GM19035 (cell line): ENCODE measurements around the gene MYOC.
A peak's percentile ranks its signal among the peaks of the same experiment; 100 is the strongest.
"Not testable (repeated sequence)": the region's sequence is repeated elsewhere in the genome, so short reads cannot be mapped to it uniquely, and the experiment has no call there.

Experiments used
- ATAC-seq: cut with Tn5 transposase; IDR thresholded peaks from one replicate; pipeline ENCODE4 v1.9.1; 2021; ENCODE audit not compliant: unreplicated experiment

The MYOC gene

GRCh38 chr1:171654201-171654941, 1.9 kb upstream of the MYOC start:
- ATAC-seq: no peak

GRCh38 chr1:171653796-171654195, 1.3 kb upstream of the MYOC start:
- ATAC-seq: no peak

GRCh38 chr1:171646249-171646560, 6.3 kb downstream of the MYOC start:
- ATAC-seq: no peak

DNA sequence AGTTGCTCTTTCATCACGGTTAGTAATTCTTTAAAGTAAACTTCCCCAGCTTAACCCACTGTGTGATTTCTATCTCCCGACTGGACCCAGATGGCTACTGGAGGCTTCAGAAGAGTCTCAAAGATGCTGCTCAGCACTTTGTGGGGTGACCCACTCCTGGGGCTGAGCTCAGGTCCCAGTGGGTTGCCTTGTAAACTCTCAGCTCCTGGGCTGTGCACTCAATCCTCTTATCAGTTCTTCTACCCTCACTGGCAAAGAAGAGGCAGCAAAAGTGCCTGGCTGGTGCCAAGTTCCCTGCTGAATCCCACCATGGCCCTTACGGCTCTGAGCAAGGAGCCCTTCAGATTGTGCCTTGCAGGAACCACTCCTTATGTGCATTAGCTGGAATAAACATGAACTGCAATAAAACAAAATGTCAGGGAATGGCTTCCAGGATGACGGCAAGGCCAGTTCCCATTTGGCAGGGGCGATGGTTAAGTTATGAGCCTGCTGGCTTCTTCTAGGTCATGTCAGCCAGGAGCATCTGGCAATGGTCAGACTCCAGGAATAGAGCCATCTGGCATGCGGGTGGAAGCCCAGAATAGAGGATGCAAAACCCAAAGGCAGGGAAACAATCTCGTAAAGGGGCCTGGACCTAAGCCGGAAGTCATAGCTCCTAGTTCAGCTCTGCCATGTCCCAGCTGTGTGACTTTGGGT, 6.8 kb downstream of the MYOC start:
- no peak for ATAC-seq

GRCh38 chr1:171644805-171645483, 7.5 kb downstream of the MYOC start:
- ATAC-seq: peak; percentile 71

DNA sequence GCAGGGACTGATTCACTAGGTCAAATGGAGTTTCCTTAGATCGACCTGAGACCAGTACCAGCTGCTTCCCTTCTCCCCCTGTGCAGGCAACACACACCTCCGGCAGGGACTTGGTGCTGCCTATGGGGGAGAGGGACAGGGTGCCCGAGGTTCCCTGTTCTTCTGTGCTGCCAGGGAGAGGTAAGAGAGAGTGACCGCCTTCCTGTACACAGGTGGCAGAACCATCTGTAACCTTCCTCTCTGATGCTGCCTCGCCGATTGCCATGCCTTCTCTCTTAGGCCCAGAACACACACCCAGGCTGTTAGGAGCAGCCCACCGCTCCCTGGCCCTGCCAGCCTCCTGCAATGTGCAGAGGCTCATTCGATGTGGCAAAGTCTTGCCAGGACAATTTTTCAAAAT, 9.3 kb downstream of the MYOC start:
- ATAC-seq: no peak

DNA sequence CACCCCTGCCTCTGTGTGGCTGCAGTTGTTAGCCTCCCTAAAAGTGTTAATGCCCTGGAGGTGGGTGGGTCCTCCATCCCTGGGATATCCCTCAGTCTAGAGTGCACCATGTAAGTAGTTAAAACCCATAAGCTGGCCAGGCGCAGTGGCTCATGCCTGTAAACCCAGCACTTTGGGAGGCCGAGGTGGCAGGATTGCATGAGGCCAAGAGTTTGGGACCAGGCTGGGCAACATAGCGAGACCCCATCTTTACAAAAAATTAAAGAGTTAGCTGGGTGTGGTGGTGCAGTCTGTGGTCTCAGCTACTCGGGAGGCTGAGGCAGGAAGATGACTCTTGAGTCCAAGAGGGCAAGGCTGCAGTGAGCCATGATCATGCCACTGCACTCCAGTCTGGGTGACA, 10.3 kb downstream of the MYOC start:
- ATAC-seq: no peak

GRCh38 chr1:171641076-171641864, 11.2 kb downstream of the MYOC start:
- no peak for ATAC-seq

GRCh38 chr1:171640225-171640624, 12.3 kb downstream of the MYOC start:
- ATAC-seq: no peak

GRCh38 chr1:171637928-171638576, 14.4 kb downstream of the MYOC start:
- ATAC-seq: no peak

DNA sequence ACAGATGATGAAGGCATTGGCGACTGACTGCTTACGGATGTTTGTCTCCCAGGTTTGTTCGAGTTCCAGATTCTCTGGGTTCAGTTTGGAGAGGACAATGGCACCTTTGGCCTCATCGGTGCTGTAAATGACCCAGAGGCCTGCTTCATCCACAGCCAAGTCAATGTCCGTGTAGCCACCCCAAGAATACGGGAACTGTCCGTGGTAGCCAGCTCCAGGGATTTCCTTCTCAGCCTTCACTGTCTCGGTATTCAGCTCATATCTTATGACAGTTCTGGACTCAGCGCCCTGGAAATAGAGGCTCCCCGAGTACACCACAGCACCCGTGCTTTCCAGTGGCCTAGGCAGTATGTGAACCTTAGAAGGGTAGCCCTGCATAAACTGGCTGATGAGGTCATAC, 16.3 kb downstream of the MYOC start:
- ATAC-seq: no peak

- no peak for ATAC-seq
Measured at GRCh38 chr1:171635661-171636060, 16.8 kb downstream of the MYOC start.

DNA sequence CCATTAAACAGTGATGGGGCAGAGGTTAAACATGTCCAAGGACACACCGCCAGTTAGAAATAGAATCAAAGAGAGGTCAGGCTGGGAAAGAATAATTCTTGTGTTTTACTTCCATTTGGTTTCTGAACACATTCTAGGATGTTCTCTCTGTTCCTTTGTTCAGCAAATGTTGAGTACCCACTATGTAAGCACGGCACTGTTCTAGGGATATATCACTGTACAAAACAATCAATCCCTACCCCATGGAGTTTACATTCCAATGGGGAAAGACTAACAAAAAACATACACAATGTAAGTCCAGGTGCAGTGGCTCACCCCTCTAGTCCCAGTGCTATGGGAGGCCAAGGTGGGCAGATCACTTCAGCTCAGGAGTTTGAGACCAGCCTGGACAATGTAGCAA, 24.3 kb downstream of the MYOC start:
- ATAC-seq: no peak

DNA sequence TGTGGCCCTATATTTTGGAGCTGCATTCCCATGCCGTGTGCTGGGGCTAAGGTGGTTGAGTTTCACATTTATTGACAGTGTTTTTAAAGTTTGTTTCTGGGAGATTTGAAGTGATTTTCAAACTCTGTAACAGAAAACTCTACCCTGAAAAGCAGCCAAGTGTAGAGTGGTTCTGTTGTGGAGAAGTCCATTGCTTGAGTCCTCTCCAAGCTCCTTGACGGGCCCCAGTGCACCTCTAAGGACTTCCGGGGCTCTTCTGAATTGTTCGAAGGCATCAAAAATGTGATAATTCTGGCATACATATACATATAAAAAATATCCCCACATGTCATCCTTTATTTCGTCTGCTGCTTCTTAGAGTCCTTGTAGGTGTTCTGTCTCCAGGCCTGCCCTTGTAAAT, 25.5 kb downstream of the MYOC start:
- no peak for ATAC-seq

GRCh38 chr1:171625225-171625624, 27.3 kb downstream of the MYOC start:
- ATAC-seq: no peak

DNA sequence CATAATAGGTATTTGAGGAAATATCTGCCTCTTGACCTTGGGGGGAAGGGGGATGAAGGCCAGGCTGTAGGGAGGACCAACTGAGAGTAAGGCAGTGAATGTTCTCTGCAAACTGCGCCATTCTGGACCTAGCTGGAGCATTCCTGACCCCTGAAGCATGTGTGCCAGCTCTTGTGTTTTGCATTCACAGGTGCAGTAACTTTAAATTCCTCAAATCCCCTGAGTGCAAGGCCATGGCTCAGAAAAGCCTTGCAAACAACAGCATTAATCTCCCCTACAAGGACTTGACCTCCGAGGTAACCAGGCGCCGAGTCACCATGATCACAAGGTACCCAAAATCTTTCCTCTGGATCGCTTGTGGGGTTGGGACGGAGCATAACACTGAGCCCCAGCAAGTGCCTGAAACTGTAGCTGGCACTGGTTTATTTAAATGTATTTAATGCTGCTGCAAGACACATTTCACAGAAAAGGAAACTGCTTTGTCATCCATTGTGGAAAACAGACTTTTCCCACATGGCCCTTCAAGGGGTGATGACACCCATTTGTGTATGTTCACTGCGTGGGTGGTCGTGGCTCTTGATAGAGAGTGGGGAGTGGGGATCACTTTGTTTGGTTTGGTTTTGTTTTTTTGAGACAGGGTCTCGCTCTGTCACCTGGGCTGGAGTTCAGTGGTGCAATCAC, 28.7 kb downstream of the MYOC start:
- no peak for ATAC-seq

DNA sequence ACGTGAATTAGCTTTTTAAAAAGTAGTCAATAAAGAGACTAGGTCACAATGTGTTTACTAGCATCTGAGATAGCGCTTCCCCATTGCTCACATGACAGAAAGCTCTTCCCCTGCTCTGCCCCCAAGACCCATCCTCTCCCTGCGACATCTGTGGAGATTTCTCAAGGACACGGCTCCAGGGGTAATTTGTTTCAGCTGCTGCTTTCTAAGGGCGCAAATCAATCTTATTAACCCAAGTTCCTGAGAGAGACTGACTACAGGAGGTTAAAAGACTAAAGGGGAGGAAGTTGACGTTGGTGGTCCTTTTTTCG, 30.4 kb downstream of the MYOC start, which contains the start of gene MYOCOS:
Gene MYOCOS (plus strand): TSS at position 92 of the 311 bp plus-strand sequence. CDS start 1,641 bp downstream, outside the sequence.
- no peak for ATAC-seq

DNA sequence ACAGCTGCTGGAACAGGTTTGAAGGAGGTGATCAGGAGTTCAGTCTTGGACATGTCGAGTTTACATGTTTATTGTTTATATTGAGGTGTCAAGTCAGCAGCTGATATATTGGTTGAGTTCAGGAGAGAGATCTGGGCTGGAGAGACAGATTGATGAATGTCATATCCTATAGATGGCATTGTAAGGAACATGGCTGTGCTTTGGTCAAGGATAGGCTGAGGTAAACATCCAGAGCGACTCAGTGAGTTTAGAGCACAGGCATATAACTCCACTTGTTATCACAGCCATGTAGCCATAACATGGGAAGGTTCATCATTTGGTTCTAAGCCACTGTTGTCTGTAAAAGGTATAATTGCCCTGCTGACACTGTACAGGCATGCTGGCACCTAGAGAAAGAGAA, 35.9 kb downstream of the MYOC start:
- ATAC-seq: no peak

GRCh38 chr1:171615122-171615906, 37.2 kb downstream of the MYOC start:
- not testable (repeated sequence) for ATAC-seq

- ATAC-seq: no peak
Measured at GRCh38 chr1:171613282-171613681, 39.2 kb downstream of the MYOC start.
